Stomach (tissue), 9 donors: Measurements from ENCODE around the gene MSGN1. TPM values are rescaled to one million over a fixed set of nuclear protein-coding genes. Genes with fewer than 3 reads are reported as not detected.

ENCODE experiments used
- DNase-seq, 2 donors: peaks; one replicate each; pipeline versions ENCODE4 v3.0.0 to v3.0.0-alpha.2; 2013 to 2019
- H3K27ac ChIP-seq, 5 donors: fragments of 200-600 bp in 4 of 5; sonication (generic) in 4 of 5; one replicate each; pipeline ENCODE4 v1.5.1; 2013 to 2019; ENCODE audit warnings: mild to moderate bottlenecking in 1 of 5, moderate library complexity in 1 of 5
- H3K27me3 ChIP-seq, 3 donors: fragments of 200-600 bp; sonication (generic); one replicate each; pipeline ENCODE4 v1.5.1; 2017 to 2019; ENCODE audit warnings: mixed run types in 1 of 3
- H3K36me3 ChIP-seq, 4 donors: fragments of 200-600 bp; sonication (generic); 1 replicate in 3 of 4; 2 replicates in 1 of 4; pipeline ENCODE4 v1.5.1; 2016 to 2019
- H3K4me1 ChIP-seq, 4 donors: fragments of 200-600 bp; sonication (generic); one replicate each; pipeline ENCODE4 v1.5.1; 2016 to 2019
- H3K4me3 ChIP-seq, 4 donors: fragments of 200-600 bp; sonication (generic) in 3 of 4; one replicate each; pipeline ENCODE4 v1.5.1; 2016 to 2019; ENCODE audit warnings: mild to moderate bottlenecking in 1 of 4
- H3K9me3 ChIP-seq, 4 donors: fragments of 200-600 bp; sonication (generic); one replicate each; pipeline ENCODE4 v1.5.1; 2016 to 2019
- CTCF ChIP-seq, 7 experiments: fragments of 450-650 bp in 4 of 7; fragments of 200-600 bp in 3 of 7; sonication (generic) in 3 of 7; IDR thresholded peaks; one replicate each; pipeline ENCODE4 v1.5.1; 2016 to 2019; ENCODE audit warnings: antibody characterized with exemption in 7 of 7, control low read depth in 2 of 7, mild to moderate bottlenecking in 1 of 7
- EP300 ChIP-seq: sonication (generic); formaldehyde crosslinking; IDR thresholded peaks from one replicate; pipeline ENCODE4 v1.6.1; 2017; ENCODE audit warnings: antibody characterized with exemption
- POLR2A ChIP-seq, 4 donors: fragments of 450-650 bp; IDR thresholded peaks; one replicate each; pipeline ENCODE4 v1.6.1; 2016; ENCODE audit warnings: antibody characterized with exemption in 4 of 4, control low read depth in 2 of 4, mild to moderate bottlenecking in 1 of 4, moderate library complexity in 1 of 4
- POLR2AphosphoS5 ChIP-seq, 3 donors: sonication (generic); formaldehyde crosslinking; IDR thresholded peaks; one replicate each; pipeline ENCODE4 v1.6.1; 2016; ENCODE audit warnings: antibody characterized with exemption in 3 of 3
- WGBS, 5 donors: extraction: QIAGEN DNeasy Blood & Tissue Kit in 3 of 5; methylation state at CpG; one replicate each; pipeline versions ENCODE4 v1.1.5 to v1.1.7; 2013 to 2018; 5-methylcytosine and 5-hydroxymethylcytosine counted together
- intact Hi-C: fragments of 100-400 bp; cut with DNase I; formaldehyde crosslinking; loops from one replicate; pipeline ENCODE4 v1.15.1; 2023; ENCODE audit warnings: low total_unique reads
- polyA plus RNA-seq, 3 donors: library from polyadenylated mRNA; stranded (reverse); fragments of 200-250 nt; gene quantifications; one replicate each; pipeline ENCODE4 v1.2.3, GENCODE V29; 2013
- total RNA-seq, 5 donors: library from RNA; depleted of rRNA; stranded (reverse); fragments of >200 nt; gene quantifications; one replicate each; pipeline versions ENCODE4 v1.1.0 to v1.2.3, GENCODE V29; 2014 to 2016
- donor health status: healthy with polysubstance abuse.
- donor health status: Bipolar disorder and iron deficiency.
- donor health status: healthy.

The MSGN1 gene
- total and polyA plus RNA-seq, 8 donors: 0.75 TPM; not detected in 7

GRCh38 chr2:17799301-17800120 is 16.7 kb upstream of the MSGN1 start:
- Histone ChIP-seq H3K9me3 (no peaks in the 10 kb centered on the region), H3K4me3 (no peak overlapping the region), H3K4me1 (no peaks in the 10 kb centered on the region), H3K27ac (no peak overlapping the region), H3K27me3 (no peaks in the 10 kb centered on the region), H3K36me3 (no peaks in the 10 kb centered on the region)
- intact Hi-C loops: no loop called here
- 61 to 70% (median 65%) methylated on average over 7 of the region's 7 CpGs for WGBS, 5 donors
- DNase-seq: no peak
- TF ChIP-seq POLR2A (IDR thresholded peaks at IDR 0.05): no peak
- TF ChIP-seq CTCF (IDR thresholded peaks at IDR 0.05): no peak
- TF ChIP-seq POLR2AphosphoS5 (IDR thresholded peaks at IDR 0.05): no peak
- TF ChIP-seq EP300: no peak

- H3K36me3 ChIP-seq: no peaks in the 10 kb centered on the region
- H3K4me3 ChIP-seq: no peak overlapping the region
- H3K27me3 ChIP-seq: no peaks in the 10 kb centered on the region
- 46 to 57% (median 51%) methylated on average over 5 of the region's 5 CpGs for WGBS, 5 donors
- TF ChIP-seq CTCF (IDR thresholded peaks at IDR 0.05): no peak
- no peak for TF ChIP-seq POLR2AphosphoS5 (IDR thresholded peaks at IDR 0.05)
- TF ChIP-seq EP300: no peak
- TF ChIP-seq POLR2A (IDR thresholded peaks at IDR 0.05): no peak
- no peaks in the 10 kb centered on the region for H3K9me3 ChIP-seq
- peak in 1 of 2 donors; percentile 70 for DNase-seq
- H3K4me1 ChIP-seq: no peaks in the 10 kb centered on the region
- intact Hi-C loops: no loop called here
- no peak overlapping the region for H3K27ac ChIP-seq
These were observed 16.0 kb upstream of the MSGN1 start for GRCh38 chr2:17800219-17800618.

- peak in 1 of 2 donors; percentile 17 for DNase-seq
- no peak for TF ChIP-seq POLR2A (IDR thresholded peaks at IDR 0.05)
- no peak for TF ChIP-seq CTCF (IDR thresholded peaks at IDR 0.05)
- Histone ChIP-seq H3K27me3 (no peaks in the 10 kb centered on the region), H3K9me3 (no peaks in the 10 kb centered on the region), H3K36me3 (no peaks in the 10 kb centered on the region), H3K27ac (no peak overlapping the region), H3K4me1 (no peaks in the 10 kb centered on the region), H3K4me3 (no peak overlapping the region)
- intact Hi-C loops: no loop called here
- 96 to 100% (median 100%) methylated on average over 1 of the region's 1 CpG for WGBS, 5 donors
These were observed 15.4 kb upstream of the MSGN1 start for GRCh38 chr2:17800693-17801458.

GRCh38 chr2:17803497-17803896 is 12.8 kb upstream of the MSGN1 start:
- no peak for DNase-seq
- Histone ChIP-seq H3K36me3 (no peaks in the 10 kb centered on the region), H3K27ac (no peak overlapping the region), H3K4me3 (no peak overlapping the region), H3K27me3 (no peaks in the 10 kb centered on the region), H3K4me1 (no peaks in the 10 kb centered on the region), H3K9me3 (no peaks in the 10 kb centered on the region)
- TF ChIP-seq POLR2AphosphoS5 (IDR thresholded peaks at IDR 0.05): no peak
- intact Hi-C loops: no loop called here
- 40 to 66% (median 54%) methylated on average over 3 of the region's 3 CpGs for WGBS, 5 donors
